Spleen (tissue), 11 donors: ENCODE data around the gene HS6ST2. TPM values are rescaled to one million over a fixed set of nuclear protein-coding genes. Genes with fewer than 3 reads are reported as not detected.

Experiments used
- DNase-seq: peaks from one replicate; pipeline ENCODE4 v3.0.0-alpha.2; 2020
- H3K27ac ChIP-seq, 8 donors: fragments of 200-600 bp; sonication (generic) in 7 of 8; 1 replicate in 4 of 8; 2 replicates in 4 of 8; pipeline versions ENCODE4 v1.5.0 to v1.8.0; 2016 to 2021; ENCODE audit warnings: inconsistent platforms in 4 of 8, mild to moderate bottlenecking in 4 of 8, moderate library complexity in 1 of 8
- H3K27me3 ChIP-seq, 7 donors: fragments of 200-600 bp; sonication (generic) in 6 of 7; replicated peaks in 1 of 7; 1 replicate in 4 of 7; 2 replicates in 3 of 7; pipeline versions ENCODE4 v1.5.0 to v1.8.0; 2016 to 2021; ENCODE audit warnings: inconsistent platforms in 3 of 7, mild to moderate bottlenecking in 1 of 7
- H3K36me3 ChIP-seq, 6 donors: fragments of 200-600 bp; sonication (generic) in 5 of 6; 1 replicate in 4 of 6; 2 replicates in 2 of 6; pipeline versions ENCODE4 v1.5.0 to v1.8.0; 2016 to 2021; ENCODE audit warnings: inconsistent platforms in 2 of 6
- H3K4me1 ChIP-seq, 6 donors: fragments of 200-600 bp; sonication (generic) in 5 of 6; 1 replicate in 3 of 6; 2 replicates in 3 of 6; pipeline versions ENCODE4 v1.5.0 to v1.8.0; 2016 to 2021; ENCODE audit warnings: inconsistent platforms in 3 of 6
- H3K4me3 ChIP-seq, 8 donors: fragments of 200-600 bp; sonication (generic) in 7 of 8; 1 replicate in 4 of 8; 2 replicates in 4 of 8; pipeline versions ENCODE4 v1.5.0 to v1.8.0; 2016 to 2021; ENCODE audit warnings: inconsistent platforms in 4 of 8, mild to moderate bottlenecking in 4 of 8, moderate library complexity in 2 of 8
- H3K9me3 ChIP-seq, 8 donors: fragments of 200-600 bp; sonication (generic) in 7 of 8; 1 replicate in 4 of 8; 2 replicates in 4 of 8; pipeline versions ENCODE4 v1.5.0 to v1.8.0; 2016 to 2021; ENCODE audit warnings: inconsistent platforms in 4 of 8
- POLR2A ChIP-seq, 3 donors: fragments of 450-650 bp; IDR thresholded peaks; one replicate each; pipeline ENCODE4 v1.5.1; 2017; ENCODE audit warnings: antibody characterized with exemption in 3 of 3, mild to moderate bottlenecking in 1 of 3
- POLR2AphosphoS5 ChIP-seq, 3 donors: sonication (generic); formaldehyde crosslinking; IDR thresholded peaks; one replicate each; pipeline ENCODE4 v1.5.1; 2017; ENCODE audit warnings: antibody characterized with exemption in 3 of 3
- WGBS, 5 donors: extraction: QIAGEN DNeasy Blood & Tissue Kit in 3 of 5; methylation state at CpG; one replicate each; pipeline versions ENCODE4 v1.1.5 to v1.1.7; 2013 to 2018; 5-methylcytosine and 5-hydroxymethylcytosine counted together
- intact Hi-C: fragments of 100-400 bp; cut with DNase I; formaldehyde crosslinking; loops from one replicate; pipeline ENCODE4 v1.15.0; 2023; ENCODE audit warnings: low total_unique reads
- polyA plus RNA-seq, 3 donors: library from polyadenylated mRNA; stranded (reverse); fragments of 200-250 nt; gene quantifications; one replicate each; pipeline ENCODE4 v1.2.1, GENCODE V29; 2013
- total RNA-seq, 7 donors: library from RNA; depleted of rRNA in 3 of 7; stranded (reverse); fragments of >200 nt in 3 of 7; fragmentation: NEBNext Ultra II Directional in 4 of 7; extraction: Animal tissue kit (Norgen Biotek cat#: 25700) in 4 of 7; gene quantifications; one replicate each; pipeline versions ENCODE4 v1.1.0 to v1.2.1, GENCODE V29; 2016 to 2021
- TF ChIP-seq, protein P1 (sequence below), 11 experiments: fragments of 200-600 bp in 7 of 11; fragments of 450-650 bp in 4 of 11; sonication (generic) in 4 of 11; IDR thresholded peaks in 8 of 11; conservative IDR thresholded peaks in 3 of 11; 1 replicate in 7 of 11; 2 replicates in 4 of 11; pipeline versions ENCODE4 v1.4.0 to v1.8.0; 2016 to 2021; ENCODE audit warnings: antibody characterized with exemption in 11 of 11, inconsistent platforms in 4 of 11, mild to moderate bottlenecking in 1 of 11
- donor health status: healthy with polysubstance abuse.
- donor health status: DM: no; HTN: no; CAD: no; lungs with moderate emphysema.
- donor health status: DM: no; HTN: no; CAD: no.
- donor health status: Bipolar disorder and iron deficiency.
- donor health status: healthy.
- donor health status: DM: no; HTN: no; CAD: no.
- donor health status: DM: yes; HTN: yes; CAD: no.

Gene HS6ST2
- total and polyA plus RNA-seq, 10 donors: 0.02 to 0.20 (median 0.09) TPM; not detected in 7

DNA sequence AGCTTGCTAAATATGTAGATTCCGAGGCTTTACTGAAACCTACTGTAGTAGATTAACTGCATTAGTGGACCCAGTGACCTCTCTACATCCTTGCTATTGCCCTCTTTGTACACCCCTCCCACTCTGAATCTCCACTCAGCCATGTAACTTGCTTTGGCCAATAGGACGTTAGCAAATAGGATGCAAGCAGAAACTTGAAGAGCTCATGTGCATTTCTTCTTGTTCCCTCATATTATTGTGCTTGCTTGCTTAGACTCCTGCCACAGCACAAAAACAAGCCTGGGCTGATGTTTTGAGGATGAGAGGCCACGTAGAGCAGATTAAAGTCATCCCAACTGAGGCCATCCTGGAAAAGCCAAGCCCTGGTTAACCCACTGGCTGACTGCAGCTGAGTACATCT, 147.9 kb downstream of the HS6ST2 start:
- Histone ChIP-seq H3K4me1 (no peaks in the 10 kb centered on the region), H3K27ac (no peak overlapping the region), H3K27me3 (peaks cover 0 to 4% (median 0%) of the 10 kb centered on the region in 7 donors), H3K4me3 (no peak overlapping the region), H3K36me3 (no peaks in the 10 kb centered on the region), H3K9me3 (no peaks in the 10 kb centered on the region)
- no peak for DNase-seq
- 49 to 82% (median 59%) methylated on average over 3 of the region's 3 CpGs for WGBS, 5 donors
- intact Hi-C loops: no loop called here
- TF ChIP-seq, protein P1, sequence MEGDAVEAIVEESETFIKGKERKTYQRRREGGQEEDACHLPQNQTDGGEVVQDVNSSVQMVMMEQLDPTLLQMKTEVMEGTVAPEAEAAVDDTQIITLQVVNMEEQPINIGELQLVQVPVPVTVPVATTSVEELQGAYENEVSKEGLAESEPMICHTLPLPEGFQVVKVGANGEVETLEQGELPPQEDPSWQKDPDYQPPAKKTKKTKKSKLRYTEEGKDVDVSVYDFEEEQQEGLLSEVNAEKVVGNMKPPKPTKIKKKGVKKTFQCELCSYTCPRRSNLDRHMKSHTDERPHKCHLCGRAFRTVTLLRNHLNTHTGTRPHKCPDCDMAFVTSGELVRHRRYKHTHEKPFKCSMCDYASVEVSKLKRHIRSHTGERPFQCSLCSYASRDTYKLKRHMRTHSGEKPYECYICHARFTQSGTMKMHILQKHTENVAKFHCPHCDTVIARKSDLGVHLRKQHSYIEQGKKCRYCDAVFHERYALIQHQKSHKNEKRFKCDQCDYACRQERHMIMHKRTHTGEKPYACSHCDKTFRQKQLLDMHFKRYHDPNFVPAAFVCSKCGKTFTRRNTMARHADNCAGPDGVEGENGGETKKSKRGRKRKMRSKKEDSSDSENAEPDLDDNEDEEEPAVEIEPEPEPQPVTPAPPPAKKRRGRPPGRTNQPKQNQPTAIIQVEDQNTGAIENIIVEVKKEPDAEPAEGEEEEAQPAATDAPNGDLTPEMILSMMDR (IDR thresholded peaks at IDR 0.05 in 8 of 11, conservative IDR thresholded peaks at IDR 0.05 in 3 of 11): no peak
- TF ChIP-seq POLR2A (IDR thresholded peaks at IDR 0.05) (no peak), POLR2AphosphoS5 (IDR thresholded peaks at IDR 0.05) (no peak)

GRCh38 chrX:132809581-132809980, 148.8 kb downstream of the HS6ST2 start:
- TF ChIP-seq POLR2AphosphoS5 (IDR thresholded peaks at IDR 0.05): no peak
- TF ChIP-seq POLR2A (IDR thresholded peaks at IDR 0.05): no peak
- TF ChIP-seq, protein P1 (IDR thresholded peaks at IDR 0.05 in 8 of 11, conservative IDR thresholded peaks at IDR 0.05 in 3 of 11): no peak
- 45 to 78% (median 61%) methylated on average over 2 of the region's 2 CpGs for WGBS, 5 donors
- intact Hi-C loops: no loop called here
- Histone ChIP-seq H3K36me3 (no peaks in the 10 kb centered on the region), H3K4me1 (no peaks in the 10 kb centered on the region), H3K9me3 (no peaks in the 10 kb centered on the region), H3K27ac (no peak overlapping the region), H3K4me3 (no peak overlapping the region), H3K27me3 (no peaks in the 10 kb centered on the region)
- no peak for DNase-seq

- no peaks in the 10 kb centered on the region for H3K4me1 ChIP-seq
- no peaks in the 10 kb centered on the region for H3K9me3 ChIP-seq
- no peak for TF ChIP-seq POLR2A (IDR thresholded peaks at IDR 0.05)
- TF ChIP-seq, protein P1 (IDR thresholded peaks at IDR 0.05 in 8 of 11, conservative IDR thresholded peaks at IDR 0.05 in 3 of 11): no peak
- TF ChIP-seq POLR2AphosphoS5 (IDR thresholded peaks at IDR 0.05): no peak
- H3K36me3 ChIP-seq: no peaks in the 10 kb centered on the region
- intact Hi-C loops: no loop called here
- WGBS, 5 donors: 75 to 91% (median 89%) methylated on average over 9 of the region's 9 CpGs
- no peak overlapping the region for H3K27ac ChIP-seq
- no peak for DNase-seq
- H3K4me3 ChIP-seq: no peak overlapping the region
- H3K27me3 ChIP-seq: no peaks in the 10 kb centered on the region
Observed at GRCh38 chrX:132807411-132808030, 150.9 kb downstream of the HS6ST2 start.

DNA sequence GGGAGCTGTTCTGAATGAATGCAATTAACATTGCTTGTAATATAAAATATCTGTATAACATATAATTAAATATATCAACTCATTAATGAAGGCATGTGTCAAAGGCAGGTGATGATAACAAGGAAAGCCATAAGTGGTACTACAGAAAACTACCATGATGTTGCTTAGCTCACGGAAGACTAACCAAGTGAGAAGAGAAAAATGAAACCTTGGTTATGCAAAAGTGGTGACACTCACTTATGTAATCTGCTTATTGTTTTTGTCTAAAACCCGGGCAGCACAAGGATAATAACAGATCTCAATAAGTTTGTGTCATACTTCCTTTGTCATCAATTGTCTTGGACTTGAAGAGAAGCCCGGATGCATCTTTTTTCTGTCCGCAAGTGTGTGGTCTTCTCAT, 156.4 kb downstream of the HS6ST2 start:
- Histone ChIP-seq H3K36me3 (no peaks in the 10 kb centered on the region), H3K4me3 (no peak overlapping the region), H3K27me3 (peaks cover 0 to 4% (median 0%) of the 10 kb centered on the region in 7 donors), H3K4me1 (no peaks in the 10 kb centered on the region), H3K27ac (no peak overlapping the region), H3K9me3 (no peaks in the 10 kb centered on the region)
- intact Hi-C loops: no loop called here
- 74 to 83% (median 78%) methylated on average over 4 of the region's 4 CpGs for WGBS, 5 donors
- no peak for DNase-seq
- no peak for TF ChIP-seq POLR2A (IDR thresholded peaks at IDR 0.05)
- TF ChIP-seq, protein P1 (IDR thresholded peaks at IDR 0.05 in 8 of 11, conservative IDR thresholded peaks at IDR 0.05 in 3 of 11): no peak
- TF ChIP-seq POLR2AphosphoS5 (IDR thresholded peaks at IDR 0.05): no peak
